B cell (primary cell): ENCODE measurements around the gene RIPOR3. TPM values are rescaled to one million over a fixed set of nuclear protein-coding genes. Genes with fewer than 3 reads are reported as not detected.

Experiments
- ATAC-seq: fragments of 200-7000 bp; cut with Tn5 transposase; one replicate; pipeline ENCODE4 v1.10.0; 2021; ENCODE audit warnings: low read depth, mild to moderate bottlenecking, moderate number of reproducible peaks, moderate library complexity
- CTCF ChIA-PET: fragments of 350-600 bp; sonication (Branson Sonifier 250); formaldehyde crosslinking; loops from one replicate; lab custom pipeline; 2021; ENCODE audit warnings: antibody characterized with exemption, inconsistent platforms; lab: Charles Lee
- POLR2A ChIA-PET: fragments of 350-600 bp; sonication (Branson Sonifier 250); formaldehyde crosslinking; loops from one replicate; lab custom pipeline; 2021; ENCODE audit warnings: antibody characterized with exemption; lab: Charles Lee
- DNase-seq: peaks from one replicate; pipeline ENCODE4 v3.0.0; 2013
- H2AFZ ChIP-seq: 2 replicates; pipeline ENCODE4 v1.6.1; 2012; ENCODE audit warnings: mild to moderate bottlenecking, low read depth, low read length; ENCODE audit not compliant: insufficient read depth, poor library complexity, severe bottlenecking
- H3K27ac ChIP-seq, 2 donors: 1 replicate in 1 of 2; 2 replicates in 1 of 2; pipeline ENCODE4 v1.5.1; 2012 to 2013; ENCODE audit warnings: low read length in 2 of 2, mild to moderate bottlenecking in 2 of 2, moderate library complexity in 1 of 2
- H3K27me3 ChIP-seq, 4 experiments: fragments of 200-600 bp in 1 of 4; sonication (generic) in 1 of 4; replicated peaks in 1 of 4; 1 replicate in 2 of 4; 2 replicates in 2 of 4; pipeline versions ENCODE4 v1.6.1 to v1.7.0; 2013 to 2016; ENCODE audit warnings: low read length in 3 of 4, mild to moderate bottlenecking in 2 of 4, mixed read lengths in 1 of 4, moderate library complexity in 1 of 4; ENCODE audit not compliant: insufficient read depth in 4 of 4, control insufficient read depth in 3 of 4; ENCODE audit errors: control extremely low read depth in 1 of 4
- H3K36me3 ChIP-seq, 2 experiments: replicated peaks in 1 of 2; 1 replicate in 1 of 2; 2 replicates in 1 of 2; pipeline versions ENCODE4 v1.6.1 to v1.7.1; 2013; ENCODE audit warnings: low read length in 1 of 2; ENCODE audit not compliant: insufficient read depth in 2 of 2, control insufficient read depth in 1 of 2; ENCODE audit errors: control extremely low read depth in 1 of 2, extremely low read depth in 1 of 2
- H3K4me1 ChIP-seq, 2 donors: fragments of 200-600 bp in 1 of 2; sonication (generic) in 1 of 2; 1 replicate in 1 of 2; 2 replicates in 1 of 2; pipeline versions ENCODE4 v1.5.1 to v1.6.1; 2013 to 2017; ENCODE audit warnings: low read length in 2 of 2; ENCODE audit not compliant: control insufficient read depth in 2 of 2, insufficient read depth in 2 of 2
- H3K4me2 ChIP-seq: replicated peaks from 2 replicates; pipeline ENCODE3; 2012; ENCODE audit warnings: mild to moderate bottlenecking, low read depth, low read length; ENCODE audit not compliant: poor library complexity, severe bottlenecking
- H3K4me3 ChIP-seq, 5 experiments: fragments of 200-600 bp in 1 of 5; sonication (generic) in 1 of 5; 1 replicate in 3 of 5; 2 replicates in 2 of 5; pipeline versions ENCODE4 v1.5.1 to v1.7.0; 2011 to 2016; ENCODE audit warnings: low read length in 4 of 5, mild to moderate bottlenecking in 4 of 5, low read depth in 2 of 5, control low read depth in 1 of 5, moderate library complexity in 1 of 5; ENCODE audit not compliant: insufficient read depth in 1 of 5; ENCODE audit errors: control extremely low read depth in 1 of 5, extremely low read depth in 1 of 5
- H3K79me2 ChIP-seq: fragments of 200-600 bp; sonication (generic); one replicate; pipeline ENCODE4 v1.6.0; 2016; ENCODE audit warnings: low read length; ENCODE audit not compliant: control insufficient read depth, insufficient read depth
- H3K9ac ChIP-seq: fragments of 200-600 bp; sonication (generic); 2 replicates; pipeline ENCODE4 v1.6.1; 2017; ENCODE audit warnings: mild to moderate bottlenecking, low read length, moderate library complexity
- H3K9me3 ChIP-seq, 3 donors: one replicate each; pipeline versions ENCODE4 v1.6.1 to v1.7.1; 2013; ENCODE audit warnings: low read length in 2 of 3; ENCODE audit not compliant: control insufficient read depth in 2 of 3, insufficient read depth in 1 of 3; ENCODE audit errors: control extremely low read depth in 1 of 3
- H4K20me1 ChIP-seq: 2 replicates; pipeline ENCODE4 v1.6.0; 2012; ENCODE audit warnings: mild to moderate bottlenecking, low read length; ENCODE audit not compliant: insufficient read depth, control insufficient read depth, poor library complexity, severe bottlenecking
- H3K27ac Mint-ChIP-seq: one replicate; pipeline ENCODE4 v1.8.0; 2021; ENCODE audit warnings: mixed read lengths
- H3K27me3 Mint-ChIP-seq: one replicate; pipeline ENCODE4 v1.8.0; 2021; ENCODE audit warnings: mixed read lengths
- H3K4me1 Mint-ChIP-seq: one replicate; pipeline ENCODE4 v1.8.0; 2021; ENCODE audit warnings: mixed read lengths
- H3K4me3 Mint-ChIP-seq: one replicate; pipeline ENCODE4 v1.8.0; 2021; ENCODE audit warnings: mixed read lengths
- H3K9me3 Mint-ChIP-seq: one replicate; pipeline ENCODE4 v1.8.0; 2022; ENCODE audit warnings: mixed read lengths; ENCODE audit not compliant: insufficient read depth
- CTCF ChIP-seq: fragments of 200-600 bp; IDR thresholded peaks from one replicate; pipeline ENCODE4 v1.8.0; 2022; ENCODE audit warnings: antibody characterized with exemption, mild to moderate bottlenecking
- EZH2 ChIP-seq: IDR thresholded peaks from 2 replicates; pipeline ENCODE4 v1.6.1; 2012; ENCODE audit warnings: borderline replicate concordance, low read depth, mild to moderate bottlenecking, moderate library complexity, low read length; ENCODE audit not compliant: insufficient read depth, poor library complexity, severe bottlenecking
- WGBS: methylation state at CpG from one replicate; pipeline ENCODE4 v1.1.5; 2013; ENCODE audit warnings: missing lambda C conversion rate; ENCODE audit not compliant: insufficient coverage; 5-methylcytosine and 5-hydroxymethylcytosine counted together
- intact Hi-C: fragments of 100-400 bp; cut with micrococcal nuclease; formaldehyde crosslinking; loops from one replicate; pipeline ENCODE4 v1.10.0; 2022
- polyA plus RNA-seq: library from polyadenylated mRNA; depleted of rRNA; stranded (reverse); fragments of >200 nt; gene quantifications from 2 replicates; pipeline ENCODE4 v1.2.3, GENCODE V29; 2012
- total RNA-seq, 2 donors: library from RNA; stranded (reverse); fragments of 120-200 nt in 1 of 2; gene quantifications; 1 replicate in 1 of 2; 2 replicates in 1 of 2; pipeline versions ENCODE4 v1.2.3 to v1.2.4, GENCODE V29; 2013 to 2022

Gene RIPOR3
- total and polyA plus RNA-seq, 2 donors (not counting 1 experiment from before 2014, with no cell fraction given) = 0.09 to 0.27 TPM

GRCh38 chr20:50681359-50682064, 9.8 kb downstream of the RIPOR3 start:
- POLR2A ChIA-PET = interaction anchor here (0.7 kb wide), 1 partner anchor 29 kb away, joined by 5 read pairs; no protein-coding TSS in a partner anchor

More at GRCh38 chr20:50681359-50682064, 9.8 kb downstream of the RIPOR3 start:
- Histone ChIP-seq H3K27ac (no peak overlapping the region), H2AFZ (no peak overlapping the region), H3K9me3 (no peaks in the 10 kb centered on the region), H3K79me2 (no peaks in the 10 kb centered on the region), H3K4me1 (no peaks in the 10 kb centered on the region), H3K9ac (no peak overlapping the region), H3K36me3 (no peaks in the 10 kb centered on the region), H3K4me2 (no peak overlapping the region), H3K4me3 (no peak overlapping the region), H4K20me1 (no peaks in the 10 kb centered on the region), H3K27me3 (peaks cover 0 to 3% (median 0%) of the 10 kb centered on the region in 4 experiments)
- no peak overlapping the region for H3K27ac Mint-ChIP-seq
- no peaks in the 10 kb centered on the region for H3K4me1 Mint-ChIP-seq
- TF ChIP-seq EZH2 = no peak
- TF ChIP-seq CTCF = no peak
- no peak for DNase-seq
- H3K4me3 Mint-ChIP-seq = no peak overlapping the region
- peaks cover 8% of the 10 kb centered on the region for H3K27me3 Mint-ChIP-seq
- no peaks in the 10 kb centered on the region for H3K9me3 Mint-ChIP-seq
- 63% methylated on average over 3 of the region's 12 CpGs for WGBS
- no peak for ATAC-seq
- CTCF ChIA-PET = interaction anchor here (0.6 kb wide), 1 partner anchor 9 kb away, joined by 3 read pairs; no protein-coding TSS in a partner anchor
- intact Hi-C loops = no loop called here
